ENCODE measurements around the gene TYW1. TPM values are rescaled to one million over a fixed set of nuclear protein-coding genes. Genes with fewer than 3 reads are reported as not detected.

TYW1 gene, protein sequence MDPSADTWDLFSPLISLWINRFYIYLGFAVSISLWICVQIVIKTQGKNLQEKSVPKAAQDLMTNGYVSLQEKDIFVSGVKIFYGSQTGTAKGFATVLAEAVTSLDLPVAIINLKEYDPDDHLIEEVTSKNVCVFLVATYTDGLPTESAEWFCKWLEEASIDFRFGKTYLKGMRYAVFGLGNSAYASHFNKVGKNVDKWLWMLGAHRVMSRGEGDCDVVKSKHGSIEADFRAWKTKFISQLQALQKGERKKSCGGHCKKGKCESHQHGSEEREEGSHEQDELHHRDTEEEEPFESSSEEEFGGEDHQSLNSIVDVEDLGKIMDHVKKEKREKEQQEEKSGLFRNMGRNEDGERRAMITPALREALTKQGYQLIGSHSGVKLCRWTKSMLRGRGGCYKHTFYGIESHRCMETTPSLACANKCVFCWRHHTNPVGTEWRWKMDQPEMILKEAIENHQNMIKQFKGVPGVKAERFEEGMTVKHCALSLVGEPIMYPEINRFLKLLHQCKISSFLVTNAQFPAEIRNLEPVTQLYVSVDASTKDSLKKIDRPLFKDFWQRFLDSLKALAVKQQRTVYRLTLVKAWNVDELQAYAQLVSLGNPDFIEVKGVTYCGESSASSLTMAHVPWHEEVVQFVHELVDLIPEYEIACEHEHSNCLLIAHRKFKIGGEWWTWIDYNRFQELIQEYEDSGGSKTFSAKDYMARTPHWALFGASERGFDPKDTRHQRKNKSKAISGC
- 13.6 to 17.0 TPM (median 15.8 TPM) in 5 replicates for total RNA-seq (2022; extraction: Qiagen RNA extraction; ENCODE audit: low read depth)

DNA sequence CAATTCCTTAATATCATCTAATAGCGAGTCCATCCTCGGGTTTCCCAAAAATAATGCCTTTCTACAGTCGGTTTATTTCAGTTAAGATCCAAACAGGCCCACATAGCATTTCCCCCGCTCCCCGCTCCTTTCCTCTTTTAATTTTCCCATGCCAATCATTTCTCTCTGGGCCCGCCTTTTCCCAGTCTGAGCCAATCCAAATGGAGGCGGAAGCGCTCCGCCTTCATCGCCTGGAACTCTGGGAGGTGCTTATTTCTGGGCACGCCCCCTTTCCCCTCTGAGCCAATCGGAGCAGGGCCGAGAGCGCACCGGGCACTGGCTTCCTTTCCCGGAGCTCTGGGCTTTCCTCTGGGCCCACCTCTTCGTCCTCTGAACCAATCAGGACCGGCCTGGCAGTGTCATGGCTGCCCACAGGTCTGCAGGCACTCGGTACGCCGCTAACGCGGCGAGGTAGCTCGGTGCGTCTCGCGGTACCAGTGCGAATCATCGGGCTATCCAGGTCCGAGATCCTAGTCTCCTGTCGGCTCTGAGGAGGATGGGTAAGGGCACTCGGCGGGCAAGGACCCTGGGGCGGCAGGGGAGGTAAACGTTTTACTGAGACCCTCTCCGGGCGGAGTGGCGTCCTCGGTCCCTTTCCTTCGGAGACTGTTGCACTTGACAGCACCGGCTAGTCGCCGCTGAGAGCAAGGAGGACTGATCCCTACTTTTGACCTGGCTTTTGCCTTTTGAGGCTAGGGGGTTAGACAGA, at the start of gene TYW1:
Gene TYW1 (plus strand): TSS at position 390 of the 748 bp plus-strand sequence. CDS start 146 bp downstream, at position 536.

GRCh38 chr7:66995050-66995776, 1.4 kb upstream of the TYW1 start, which contains the start of gene SBDS:
Gene SBDS (minus strand): TSS chr7:66995586. CDS start chr7:66995417, 169 bp downstream.

Other genes with a start within 250 kb of the TYW1 start
- gene TMEM248, start 75.6 kb upstream of the TYW1 start, total RNA-seq (2022; extraction: Qiagen RNA extraction; ENCODE audit: low read depth), result 86.5 to 94.6 TPM (median 87.3 TPM) in 5 replicates
- 103 to 122 TPM (median 104 TPM) in 5 replicates for gene SBDS, start 1.2 kb upstream of the TYW1 start, total RNA-seq (2022; extraction: Qiagen RNA extraction; ENCODE audit: low read depth)

Measured in A549 treated with RU486 at 1 μM for 4 hours (cell line).